Heart right ventricle (tissue), 16 donors: Measurements from ENCODE around the gene BOD1L2. TPM values are rescaled to one million over a fixed set of nuclear protein-coding genes. Genes with fewer than 3 reads are reported as not detected.

Source experiments
- ATAC-seq, 8 donors: fragments of 200-7000 bp; cut with Tn5 transposase; one replicate each; pipeline ENCODE4 v1.9.1; 2020; ENCODE audit warnings: mild to moderate bottlenecking in 8 of 8, moderate library complexity in 8 of 8, moderate number of reproducible peaks in 1 of 8
- DNase-seq, 2 donors: peaks; one replicate each; pipeline ENCODE4 v3.0.0-alpha.2; 2020
- H3K27ac ChIP-seq, 10 donors: fragments of 200-600 bp; sonication (generic) in 2 of 10; one replicate each; pipeline versions ENCODE4 v1.5.0 to v1.8.0; 2020 to 2022; ENCODE audit warnings: mild to moderate bottlenecking in 3 of 10
- H3K27me3 ChIP-seq, 7 donors: fragments of 200-600 bp; one replicate each; pipeline ENCODE4 v1.8.0; 2021 to 2022; ENCODE audit warnings: mild to moderate bottlenecking in 2 of 7
- H3K36me3 ChIP-seq, 9 donors: fragments of 200-600 bp; sonication (generic) in 1 of 9; one replicate each; pipeline versions ENCODE4 v1.5.0 to v1.8.0; 2020 to 2022; ENCODE audit warnings: mild to moderate bottlenecking in 2 of 9
- H3K4me1 ChIP-seq, 9 donors: fragments of 200-600 bp; sonication (generic) in 1 of 9; one replicate each; pipeline versions ENCODE4 v1.5.0 to v1.8.0; 2020 to 2022; ENCODE audit warnings: mild to moderate bottlenecking in 4 of 9
- H3K4me3 ChIP-seq, 10 donors: fragments of 200-600 bp; sonication (generic) in 2 of 10; one replicate each; pipeline versions ENCODE4 v1.5.0 to v1.8.0; 2020 to 2022; ENCODE audit warnings: mild to moderate bottlenecking in 7 of 10, moderate library complexity in 2 of 10
- H3K9me3 ChIP-seq, 11 donors: fragments of 200-600 bp in 10 of 11; sonication (generic) in 2 of 11; one replicate each; pipeline versions ENCODE4 v1.5.0 to v1.8.0; 2013 to 2022; ENCODE audit warnings: mild to moderate bottlenecking in 2 of 11, control low read depth in 1 of 11, moderate library complexity in 1 of 11
- WGBS, 2 donors: extraction: QIAGEN DNeasy Blood & Tissue Kit; methylation state at CpG; one replicate each; pipeline ENCODE4 v1.1.7; 2013; ENCODE audit warnings: inconsistent platforms in 1 of 2; 5-methylcytosine and 5-hydroxymethylcytosine counted together
- intact Hi-C, 10 donors: fragments of 100-400 bp; cut with DNase I; formaldehyde crosslinking; loops; one replicate each; pipeline versions ENCODE4 v1.11.1 to v1.14.2; 2022
- polyA plus RNA-seq, 2 donors: library from polyadenylated mRNA; stranded (reverse); fragments of 200-250 nt; gene quantifications; one replicate each; pipeline ENCODE4 v1.2.3, GENCODE V29; 2013
- total RNA-seq, 10 donors: library from RNA; stranded (reverse); fragmentation: NEBNext Ultra II Directional in 3 of 10; extraction: Animal tissue kit (Norgen Biotek cat#: 25700) in 3 of 10; gene quantifications; one replicate each; pipeline versions ENCODE4 v1.2.1 to v1.2.4, GENCODE V29; 2021 to 2023
- TF ChIP-seq, protein P1 (sequence below), 9 donors: fragments of 200-600 bp; sonication (generic) in 2 of 9; IDR thresholded peaks; one replicate each; pipeline versions ENCODE4 v1.5.0 to v1.8.0; 2021 to 2022; ENCODE audit warnings: antibody characterized with exemption in 9 of 9, mild to moderate bottlenecking in 5 of 9, moderate library complexity in 1 of 9
- donor health status: Arrhythmogenic right ventricular cardiomyopathy.
- donor health status: ischemic (EF 13 %, LVEDD 7.1; RV severe dilation, severe dysfunction).
- donor health status: healthy with polysubstance abuse.
- donor health status: DM: no; HTN: yes; CAD: no.
- donor health status: DM: no; HTN: no; CAD: no.
- donor health status: ischemic (EF 25% LVEDD 6.9; RV normal size, moderate dysfunction).
- donor health status: ischemic (EF 25% LVEDD 5.7; RV mildly dilated, moderate dysfunction).
- donor health status: healthy.
- donor health status: DM: yes; HTN: yes; CAD: no.
- donor health status: Ischemic cardiomyopathy.
- donor health status: ischemic (EF 35%, LVEDD 5.7; RV mildly dilated, moderate dysfunction).
- donor health status: nonischemic (EF 11% LVEDD 7.7; RV severe dilation, severe dysfunction).
- donor health status: DM: yes; HTN: yes; CAD: no.
- donor health status: PGD.
- donor health status: ischemic (EF 29% LVEDD 5.4; RV normal size, mild dysfunction).
- donor health status: nonischemic (EF 23%, LVEDD 6.1; RV moderate dilation, normal function).

Gene BOD1L2
- total and polyA plus RNA-seq, 12 donors = not detected

DNA sequence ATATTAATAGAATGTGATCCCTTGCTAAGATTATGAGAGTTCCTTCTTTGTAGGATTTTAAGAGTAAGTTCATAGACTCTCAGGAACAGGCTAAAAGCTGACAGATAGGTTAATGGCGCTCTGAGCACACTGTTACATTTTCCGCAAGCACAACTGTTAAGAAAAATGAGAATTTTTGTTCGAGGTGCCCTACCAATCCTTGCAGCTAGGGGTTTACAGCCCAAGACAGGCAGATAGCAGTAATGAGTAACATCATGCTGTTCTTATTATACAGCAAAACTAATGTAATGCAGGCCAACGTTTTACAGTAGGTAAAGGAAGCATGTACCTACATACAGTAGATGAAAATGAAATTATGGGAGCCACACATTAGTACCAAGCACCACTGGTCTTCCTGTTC lies 11.2 kb upstream of the BOD1L2 start:
- Histone ChIP-seq H3K9me3 (peaks cover 0 to 9% (median 0%) of the 10 kb centered on the region in 11 donors), H3K4me3 (no peak overlapping the region)
- 51 to 64% methylated on average over 4 of the region's 4 CpGs for WGBS, 2 donors

DNA sequence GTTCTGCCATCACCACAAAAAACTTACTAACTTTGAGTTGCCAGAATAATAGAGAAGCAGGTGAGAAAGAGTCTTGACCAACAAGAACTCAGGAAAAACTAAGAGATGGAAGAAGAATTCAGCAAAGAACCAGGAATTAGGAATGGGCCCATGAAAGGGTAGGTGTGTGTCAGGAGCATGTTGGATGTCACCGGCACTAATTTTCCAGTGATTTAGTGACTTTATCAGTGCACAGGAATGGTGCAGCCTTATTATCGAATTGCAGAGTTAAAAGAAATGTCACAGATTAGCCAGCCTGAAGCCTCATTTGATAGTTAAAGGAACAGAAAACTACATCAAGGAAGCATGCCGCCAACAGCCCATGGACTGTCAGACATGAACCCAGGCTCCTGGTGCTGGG lies 9.0 kb upstream of the BOD1L2 start:
- ATAC-seq = no peak
- no peak for DNase-seq
- peaks cover 0 to 9% (median 0%) of the 10 kb centered on the region in 11 donors for H3K9me3 ChIP-seq
- H3K27me3 ChIP-seq = peaks cover 0 to 5% (median 0%) of the 10 kb centered on the region in 7 donors
- WGBS, 2 donors = 80 to 88% methylated on average over 3 of the region's 3 CpGs
- TF ChIP-seq, protein P1, sequence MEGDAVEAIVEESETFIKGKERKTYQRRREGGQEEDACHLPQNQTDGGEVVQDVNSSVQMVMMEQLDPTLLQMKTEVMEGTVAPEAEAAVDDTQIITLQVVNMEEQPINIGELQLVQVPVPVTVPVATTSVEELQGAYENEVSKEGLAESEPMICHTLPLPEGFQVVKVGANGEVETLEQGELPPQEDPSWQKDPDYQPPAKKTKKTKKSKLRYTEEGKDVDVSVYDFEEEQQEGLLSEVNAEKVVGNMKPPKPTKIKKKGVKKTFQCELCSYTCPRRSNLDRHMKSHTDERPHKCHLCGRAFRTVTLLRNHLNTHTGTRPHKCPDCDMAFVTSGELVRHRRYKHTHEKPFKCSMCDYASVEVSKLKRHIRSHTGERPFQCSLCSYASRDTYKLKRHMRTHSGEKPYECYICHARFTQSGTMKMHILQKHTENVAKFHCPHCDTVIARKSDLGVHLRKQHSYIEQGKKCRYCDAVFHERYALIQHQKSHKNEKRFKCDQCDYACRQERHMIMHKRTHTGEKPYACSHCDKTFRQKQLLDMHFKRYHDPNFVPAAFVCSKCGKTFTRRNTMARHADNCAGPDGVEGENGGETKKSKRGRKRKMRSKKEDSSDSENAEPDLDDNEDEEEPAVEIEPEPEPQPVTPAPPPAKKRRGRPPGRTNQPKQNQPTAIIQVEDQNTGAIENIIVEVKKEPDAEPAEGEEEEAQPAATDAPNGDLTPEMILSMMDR (IDR thresholded peaks at IDR 0.05) = no peak
- H3K27ac ChIP-seq = no peak overlapping the region
- H3K4me1 ChIP-seq = peaks cover 0 to 6% (median 0%) of the 10 kb centered on the region in 9 donors
- intact Hi-C loops = no loop called here
- no peak overlapping the region for H3K4me3 ChIP-seq
- no peaks in the 10 kb centered on the region for H3K36me3 ChIP-seq

More for the DNA sequence above, 11.2 kb upstream of the BOD1L2 start:
- DNase-seq = no peak
- TF ChIP-seq, protein P1 (IDR thresholded peaks at IDR 0.05) = no peak
- ATAC-seq = no peak
- H3K36me3 ChIP-seq = no peaks in the 10 kb centered on the region
- H3K27me3 ChIP-seq = peaks cover 0 to 5% (median 0%) of the 10 kb centered on the region in 7 donors
- intact Hi-C loops = no loop called here
- H3K4me1 ChIP-seq = no peaks in the 10 kb centered on the region
- no peak overlapping the region for H3K27ac ChIP-seq

DNA sequence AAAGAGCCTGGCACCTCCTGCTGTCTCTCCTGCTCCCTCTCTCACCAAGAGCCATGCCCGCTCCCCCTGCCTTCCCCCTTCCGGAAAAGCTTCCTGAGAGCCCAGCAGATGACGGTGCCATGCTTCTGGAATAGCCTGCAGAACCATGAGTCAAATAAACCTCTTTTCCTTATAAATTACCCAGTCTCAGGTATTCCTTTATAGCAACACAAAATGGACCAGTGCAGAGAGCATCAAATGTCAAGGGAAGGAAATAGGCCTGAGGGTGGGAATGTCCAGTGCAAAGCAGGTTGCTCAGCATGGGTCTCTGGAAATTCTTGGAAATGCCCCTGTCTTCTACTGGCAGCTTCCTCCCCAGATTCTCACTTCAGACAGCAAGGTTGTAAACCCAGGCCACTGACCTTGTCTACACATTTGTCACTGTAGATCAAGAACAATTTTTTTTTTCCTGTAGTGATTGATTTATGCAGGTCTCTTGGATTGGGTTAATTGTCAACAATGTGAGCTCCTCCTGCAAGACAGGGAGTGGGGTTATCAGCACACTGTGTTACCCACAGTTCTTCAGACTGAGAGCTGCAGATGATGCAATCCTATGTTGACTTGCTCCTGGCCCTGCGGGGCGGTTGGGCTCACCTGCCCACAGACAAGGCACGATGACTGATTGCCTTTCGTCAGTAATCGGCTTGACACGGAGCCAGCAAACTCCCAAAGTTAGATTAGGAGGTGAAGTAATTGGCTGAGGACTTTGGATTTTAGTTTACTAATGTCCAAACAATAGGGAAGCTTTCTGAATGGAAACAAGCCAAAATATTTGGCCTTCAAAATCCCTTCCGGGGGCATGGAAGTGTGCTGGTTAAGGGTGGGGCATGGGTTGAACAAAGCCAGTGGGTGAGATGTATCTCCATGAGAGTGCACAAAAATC lies 5.4 kb upstream of the BOD1L2 start:
- intact Hi-C loops = loop anchor here in 1 of 10 donors (10.0 kb wide), 1 partner anchor 63 kb away; no protein-coding TSS in a partner anchor
- ATAC-seq (no peak), DNase-seq (no peak)
- no peaks in the 10 kb centered on the region for H3K36me3 ChIP-seq
- 49 to 61% methylated on average over 10 of the region's 10 CpGs for WGBS, 2 donors
- TF ChIP-seq, protein P1 (IDR thresholded peaks at IDR 0.05) = no peak
- peaks cover 0 to 6% (median 0%) of the 10 kb centered on the region in 9 donors for H3K4me1 ChIP-seq
- peaks cover 0 to 5% (median 0%) of the 10 kb centered on the region in 7 donors for H3K27me3 ChIP-seq
- H3K27ac ChIP-seq = no peak overlapping the region
- H3K9me3 ChIP-seq = peaks cover 0 to 4% (median 0%) of the 10 kb centered on the region in 11 donors
- no peak overlapping the region for H3K4me3 ChIP-seq

DNA sequence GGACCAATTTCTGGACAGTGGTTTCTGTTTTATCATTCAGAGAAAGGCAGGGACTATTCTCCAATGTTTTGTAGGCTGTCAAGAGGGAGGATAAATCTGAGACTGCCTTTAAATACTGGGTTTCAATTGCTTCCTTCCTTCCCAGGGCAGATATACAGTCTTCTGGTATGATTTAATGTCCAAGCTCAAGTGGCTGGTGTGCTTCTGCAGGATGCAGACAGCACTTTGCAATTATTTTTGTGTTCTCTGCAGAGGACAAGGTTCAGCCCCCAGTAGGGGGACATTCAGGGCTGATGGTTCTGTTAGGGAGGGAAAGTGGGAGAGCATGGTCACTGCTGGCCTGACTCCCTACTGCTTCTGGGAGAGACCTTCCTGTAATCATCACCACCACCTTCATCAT lies 4.6 kb upstream of the BOD1L2 start:
- intact Hi-C loops = loop anchor here in 1 of 10 donors (10.0 kb wide), 1 partner anchor 62 kb away; no protein-coding TSS in a partner anchor
- H3K4me1 ChIP-seq = peaks cover 0 to 6% (median 0%) of the 10 kb centered on the region in 9 donors
- no peak for ATAC-seq
- H3K9me3 ChIP-seq = no peaks in the 10 kb centered on the region
- no peak overlapping the region for H3K4me3 ChIP-seq
- no peaks in the 10 kb centered on the region for H3K36me3 ChIP-seq
- no peak overlapping the region for H3K27ac ChIP-seq
- no peak for DNase-seq
- TF ChIP-seq, protein P1 (IDR thresholded peaks at IDR 0.05) = no peak
- peaks cover 0 to 5% (median 0%) of the 10 kb centered on the region in 7 donors for H3K27me3 ChIP-seq
